Suprapubic skin (tissue), 4 donors: ENCODE measurements around the gene RLBP1. TPM values are rescaled to one million over a fixed set of nuclear protein-coding genes. Genes with fewer than 3 reads are reported as not detected.
A peak's percentile ranks its signal among the peaks of the same experiment; 100 is the strongest.

Source experiments
- DNase-seq, 2 donors: peaks; one replicate each; pipeline ENCODE4 v3.0.0-alpha.2; 2019; ENCODE audit warnings: low spot score in 2 of 2
- H3K27ac ChIP-seq: fragments of 200-600 bp; sonication (generic); one replicate; pipeline ENCODE4 v1.5.1; 2019
- H3K27me3 ChIP-seq: fragments of 200-600 bp; sonication (generic); one replicate; pipeline ENCODE4 v1.5.1; 2019
- H3K36me3 ChIP-seq: fragments of 200-600 bp; sonication (generic); one replicate; pipeline ENCODE4 v1.5.1; 2019
- H3K4me1 ChIP-seq: fragments of 200-600 bp; sonication (generic); one replicate; pipeline ENCODE4 v1.5.1; 2019
- H3K4me3 ChIP-seq: fragments of 200-600 bp; sonication (generic); one replicate; pipeline ENCODE4 v1.5.1; 2019; ENCODE audit warnings: mild to moderate bottlenecking
- H3K9me3 ChIP-seq: fragments of 200-600 bp; sonication (generic); one replicate; pipeline ENCODE4 v1.5.1; 2019
- EP300 ChIP-seq: sonication (generic); formaldehyde crosslinking; IDR thresholded peaks from one replicate; pipeline ENCODE4 v1.6.1; 2017; ENCODE audit warnings: antibody characterized with exemption
- POLR2A ChIP-seq, 2 donors: fragments of 450-650 bp; IDR thresholded peaks; one replicate each; pipeline ENCODE4 v1.6.1; 2017; ENCODE audit warnings: antibody characterized with exemption in 2 of 2, mild to moderate bottlenecking in 2 of 2, moderate library complexity in 2 of 2
- POLR2AphosphoS5 ChIP-seq, 3 donors: sonication (generic); formaldehyde crosslinking; IDR thresholded peaks; one replicate each; pipeline ENCODE4 v1.6.1; 2017; ENCODE audit warnings: antibody characterized with exemption in 3 of 3
- WGBS: methylation state at CpG from one replicate; pipeline ENCODE4 v1.1.5; 2018; 5-methylcytosine and 5-hydroxymethylcytosine counted together
- total RNA-seq, 4 donors: library from RNA; depleted of rRNA; stranded (reverse); fragments of >200 nt; gene quantifications; one replicate each; pipeline ENCODE4 v1.1.0, GENCODE V29; 2016
- TF ChIP-seq, protein P1 (sequence below), 2 donors: fragments of 200-600 bp in 1 of 2; fragments of 450-650 bp in 1 of 2; sonication (generic) in 1 of 2; IDR thresholded peaks; one replicate each; pipeline ENCODE4 v1.5.1; 2016 to 2019; ENCODE audit warnings: antibody characterized with exemption in 2 of 2, mild to moderate bottlenecking in 1 of 2, moderate library complexity in 1 of 2

RLBP1 gene
- total RNA-seq, 4 donors from 2014 or later, result not detected

DNA sequence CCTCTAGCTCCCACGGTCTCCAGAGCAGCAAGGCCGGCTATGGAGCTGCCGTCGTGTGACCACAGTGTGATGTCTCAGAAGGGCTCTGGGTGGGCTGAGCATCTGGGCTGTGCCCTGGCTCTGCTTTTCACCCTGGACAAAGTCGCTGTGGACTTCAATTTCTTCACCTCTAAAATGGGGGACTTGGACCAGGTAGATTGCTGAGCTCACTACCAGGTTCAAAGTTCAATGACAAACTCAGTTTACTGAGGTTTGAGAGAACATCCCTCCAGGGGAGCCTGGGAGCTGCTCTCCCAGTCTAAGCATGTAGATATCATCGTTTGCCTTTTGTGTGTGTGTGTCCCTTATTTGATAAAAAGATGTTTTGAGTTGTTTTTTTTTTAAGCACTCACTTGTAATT lies 25.1 kb downstream of the RLBP1 start:
- 75% methylated on average over 6 of the region's 6 CpGs for WGBS
- H3K9me3 ChIP-seq, result no peaks in the 10 kb centered on the region
- no peaks in the 10 kb centered on the region for H3K27me3 ChIP-seq
- peaks cover 47% of the 10 kb centered on the region for H3K36me3 ChIP-seq
- peak overlapping the region; percentile 44 for H3K27ac ChIP-seq
- no peak for DNase-seq
- TF ChIP-seq EP300, result no peak
- no peak for TF ChIP-seq POLR2AphosphoS5 (IDR thresholded peaks at IDR 0.05)
- TF ChIP-seq, protein P1, sequence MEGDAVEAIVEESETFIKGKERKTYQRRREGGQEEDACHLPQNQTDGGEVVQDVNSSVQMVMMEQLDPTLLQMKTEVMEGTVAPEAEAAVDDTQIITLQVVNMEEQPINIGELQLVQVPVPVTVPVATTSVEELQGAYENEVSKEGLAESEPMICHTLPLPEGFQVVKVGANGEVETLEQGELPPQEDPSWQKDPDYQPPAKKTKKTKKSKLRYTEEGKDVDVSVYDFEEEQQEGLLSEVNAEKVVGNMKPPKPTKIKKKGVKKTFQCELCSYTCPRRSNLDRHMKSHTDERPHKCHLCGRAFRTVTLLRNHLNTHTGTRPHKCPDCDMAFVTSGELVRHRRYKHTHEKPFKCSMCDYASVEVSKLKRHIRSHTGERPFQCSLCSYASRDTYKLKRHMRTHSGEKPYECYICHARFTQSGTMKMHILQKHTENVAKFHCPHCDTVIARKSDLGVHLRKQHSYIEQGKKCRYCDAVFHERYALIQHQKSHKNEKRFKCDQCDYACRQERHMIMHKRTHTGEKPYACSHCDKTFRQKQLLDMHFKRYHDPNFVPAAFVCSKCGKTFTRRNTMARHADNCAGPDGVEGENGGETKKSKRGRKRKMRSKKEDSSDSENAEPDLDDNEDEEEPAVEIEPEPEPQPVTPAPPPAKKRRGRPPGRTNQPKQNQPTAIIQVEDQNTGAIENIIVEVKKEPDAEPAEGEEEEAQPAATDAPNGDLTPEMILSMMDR (IDR thresholded peaks at IDR 0.05), result no peak
- TF ChIP-seq POLR2A (IDR thresholded peaks at IDR 0.05), result no peak
- H3K4me3 ChIP-seq, result no peak overlapping the region
- H3K4me1 ChIP-seq, result peaks cover 20% of the 10 kb centered on the region

GRCh38 chr15:89195836-89196235 lies 25.5 kb downstream of the RLBP1 start:
- Histone ChIP-seq H3K36me3 (peaks cover 51% of the 10 kb centered on the region), H3K27ac (peak overlapping the region; percentile 44), H3K4me1 (peaks cover 20% of the 10 kb centered on the region), H3K4me3 (no peak overlapping the region), H3K27me3 (no peaks in the 10 kb centered on the region), H3K9me3 (no peaks in the 10 kb centered on the region)
- no peak for TF ChIP-seq EP300
- TF ChIP-seq, protein P1 (IDR thresholded peaks at IDR 0.05), result no peak
- TF ChIP-seq POLR2AphosphoS5 (IDR thresholded peaks at IDR 0.05), result no peak
- TF ChIP-seq POLR2A (IDR thresholded peaks at IDR 0.05), result no peak
- DNase-seq, result peak in 1 of 2 donors; percentile 58
- 55% methylated on average over 8 of the region's 8 CpGs for WGBS

DNA sequence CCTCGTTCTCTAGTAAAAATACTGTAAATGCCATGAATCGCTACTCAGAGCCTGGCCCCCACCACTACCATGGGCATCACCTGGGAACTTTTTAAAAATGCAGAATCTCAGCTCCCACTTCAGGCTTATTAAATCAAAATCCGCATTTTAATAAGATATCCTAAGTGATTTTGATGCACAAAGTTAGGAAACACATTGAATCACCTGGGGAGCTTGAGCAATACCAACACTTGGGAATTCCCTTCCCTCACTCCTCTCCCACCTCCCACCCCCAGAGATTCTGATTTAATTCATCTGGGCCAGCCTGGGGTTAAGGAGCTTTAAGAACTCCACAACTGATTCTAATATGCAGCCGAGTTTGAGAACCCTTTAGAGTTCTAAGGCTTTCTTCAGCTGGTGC lies 26.8 kb downstream of the RLBP1 start:
- H3K36me3 ChIP-seq, result peaks cover 62% of the 10 kb centered on the region

GRCh38 chr15:89192766-89193165 lies 28.6 kb downstream of the RLBP1 start:
- no peaks in the 10 kb centered on the region for H3K9me3 ChIP-seq
- H3K27ac ChIP-seq, result no peak overlapping the region
- peaks cover 12% of the 10 kb centered on the region for H3K4me1 ChIP-seq
- DNase-seq, result peak in 1 of 2 donors; percentile 13
- TF ChIP-seq POLR2AphosphoS5 (IDR thresholded peaks at IDR 0.05) (no peak), POLR2A (IDR thresholded peaks at IDR 0.05) (no peak), EP300 (no peak)
- TF ChIP-seq, protein P1 (IDR thresholded peaks at IDR 0.05), result no peak
- peaks cover 80% of the 10 kb centered on the region for H3K36me3 ChIP-seq
- no peaks in the 10 kb centered on the region for H3K27me3 ChIP-seq
- WGBS, result 88% methylated on average over 3 of the region's 3 CpGs
- H3K4me3 ChIP-seq, result no peak overlapping the region

More for the DNA sequence above, 26.8 kb downstream of the RLBP1 start:
- no peaks in the 10 kb centered on the region for H3K9me3 ChIP-seq
- peaks cover 20% of the 10 kb centered on the region for H3K4me1 ChIP-seq
- H3K4me3 ChIP-seq, result no peak overlapping the region
- peak overlapping the region; percentile 44 for H3K27ac ChIP-seq
- no peaks in the 10 kb centered on the region for H3K27me3 ChIP-seq
- TF ChIP-seq EP300 (no peak), POLR2A (IDR thresholded peaks at IDR 0.05) (no peak), POLR2AphosphoS5 (IDR thresholded peaks at IDR 0.05) (no peak)
- TF ChIP-seq, protein P1 (IDR thresholded peaks at IDR 0.05), result no peak
- no peak for DNase-seq
- 75% methylated on average over 4 of the region's 4 CpGs for WGBS

DNA sequence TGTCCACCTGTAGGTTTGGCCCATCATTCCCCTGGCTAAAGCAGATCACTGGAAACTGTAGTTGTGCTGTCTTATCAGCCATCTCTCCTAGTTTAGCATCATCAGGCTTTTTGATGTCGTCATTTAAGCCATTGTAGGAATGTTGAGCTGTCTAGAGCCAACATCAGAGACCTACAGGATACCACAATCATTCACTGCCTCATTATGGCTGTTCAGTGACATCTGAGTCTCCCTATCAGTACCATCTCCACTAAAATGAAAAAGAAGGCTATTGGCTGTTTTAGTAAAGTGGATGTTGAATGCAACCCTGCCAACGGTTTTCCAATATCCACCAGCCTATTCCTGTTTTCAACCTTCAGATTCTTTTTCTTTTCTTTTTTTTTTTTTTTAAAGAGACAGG lies 29.2 kb downstream of the RLBP1 start:
- peaks cover 6% of the 10 kb centered on the region for H3K4me1 ChIP-seq
- H3K4me3 ChIP-seq, result no peak overlapping the region
- DNase-seq, result no peak
- TF ChIP-seq, protein P1 (IDR thresholded peaks at IDR 0.05), result no peak
- no peak for TF ChIP-seq POLR2A (IDR thresholded peaks at IDR 0.05)
- no peak for TF ChIP-seq EP300
- TF ChIP-seq POLR2AphosphoS5 (IDR thresholded peaks at IDR 0.05), result no peak
- no peaks in the 10 kb centered on the region for H3K27me3 ChIP-seq
- no peaks in the 10 kb centered on the region for H3K9me3 ChIP-seq
- 73% methylated on average over 2 of the region's 2 CpGs for WGBS
- H3K27ac ChIP-seq, result no peak overlapping the region
- peaks cover 86% of the 10 kb centered on the region for H3K36me3 ChIP-seq
